K562 (cell line): ENCODE measurements around the gene RNASEH2A. TPM values are rescaled to one million over a fixed set of nuclear protein-coding genes. Genes with fewer than 3 reads are reported as not detected.

Source experiments
- ARID3A ChIP-seq: IDR thresholded peaks from 2 replicates; pipeline ENCODE4 v1.6.1; 2012; ENCODE audit warnings: low read depth, low read length, improper control_type of control experiment, borderline replicate concordance
- CGGBP1 ChIP-seq: fragments of 250-450 bp; sonication (Bioruptor Pico); IDR thresholded peaks from 2 replicates; pipeline ENCODE4 v1.9.0; 2021; ENCODE audit warnings: mild to moderate bottlenecking
- E2F5 ChIP-seq: sonication (generic); formaldehyde crosslinking; IDR thresholded peaks from 2 replicates; pipeline ENCODE4 v1.8.0; 2022; ENCODE audit warnings: mild to moderate bottlenecking, missing genetic modification reagents
- FOXM1 ChIP-seq, 2 experiments: fragments of 450-650 bp in 1 of 2; sonication (generic) in 1 of 2; formaldehyde crosslinking in 1 of 2; IDR thresholded peaks; 2 replicates each; pipeline versions ENCODE4 v1.6.1 to v1.9.0; 2017 to 2022; ENCODE audit warnings: low read depth in 2 of 2, mild to moderate bottlenecking in 2 of 2, missing genetic modification reagents in 1 of 2, moderate library complexity in 1 of 2
- FOXP4 ChIP-seq: sonication (generic); formaldehyde crosslinking; IDR thresholded peaks from 2 replicates; pipeline ENCODE4 v1.8.0; 2022; ENCODE audit warnings: mild to moderate bottlenecking, missing genetic modification reagents, borderline replicate concordance
- JUNB ChIP-seq: fragments of 450-650 bp; formaldehyde crosslinking; conservative IDR thresholded peaks from 2 replicates; pipeline ENCODE4 v1.4.0; 2020; ENCODE audit warnings: mild to moderate bottlenecking
- LARP7 ChIP-seq: fragments of 450-650 bp; IDR thresholded peaks from 2 replicates; pipeline ENCODE4 v1.6.1; 2016
- MAFK ChIP-seq: IDR thresholded peaks from 2 replicates; pipeline ENCODE4 v1.6.1; 2011; ENCODE audit warnings: low read length, improper control_type of control experiment
- NFE2L1 ChIP-seq: fragments of 450-650 bp; IDR thresholded peaks from 2 replicates; pipeline ENCODE4 v1.6.1; 2016; ENCODE audit warnings: missing genetic modification characterization, low read depth, mild to moderate bottlenecking, missing compliant biosample characterization, moderate library complexity, borderline replicate concordance
- NRF1 ChIP-seq, 2 experiments: fragments of 450-650 bp; IDR thresholded peaks in 1 of 2; conservative IDR thresholded peaks in 1 of 2; 2 replicates each; pipeline ENCODE4 v1.6.1; 2014; ENCODE audit warnings: mild to moderate bottlenecking in 2 of 2
- YY1 ChIP-seq, 3 experiments: IDR thresholded peaks; 2 replicates each; pipeline ENCODE4 v1.6.1; 2011; ENCODE audit warnings: low read length in 2 of 3, mild to moderate bottlenecking in 2 of 3, moderate library complexity in 2 of 3, borderline replicate concordance in 1 of 3, control low read depth in 1 of 3, low read depth in 1 of 3; ENCODE audit not compliant: insufficient read depth in 3 of 3, insufficient replicate concordance in 2 of 3, control insufficient read depth in 1 of 3, insufficient read length in 1 of 3; ENCODE audit errors: extremely low read depth in 1 of 3
- ZBTB5 ChIP-seq: fragments of 450-650 bp; IDR thresholded peaks from 2 replicates; pipeline ENCODE4 v1.6.1; 2017; ENCODE audit warnings: antibody characterized with exemption
- ZFX ChIP-seq: sonication (generic); formaldehyde crosslinking; IDR thresholded peaks from 2 replicates; pipeline ENCODE4 v1.8.0; 2022; ENCODE audit warnings: mild to moderate bottlenecking, missing genetic modification reagents, moderate library complexity
- ZNF146 ChIP-seq: IDR thresholded peaks from one replicate; pipeline ENCODE4 v1.6.1; 2018; ENCODE audit warnings: missing compliant biosample characterization; ENCODE audit not compliant: unreplicated experiment
- ZNF347 ChIP-seq: fragments of 450-650 bp; formaldehyde crosslinking; IDR thresholded peaks from 2 replicates; pipeline ENCODE4 v1.4.0; 2020; ENCODE audit warnings: low read depth, mild to moderate bottlenecking, moderate library complexity
- ZNF830 ChIP-seq: fragments of 250-450 bp; sonication (Bioruptor Pico); IDR thresholded peaks from 2 replicates; pipeline ENCODE4 v1.5.0; 2021; ENCODE audit warnings: mild to moderate bottlenecking
- ZSCAN32 ChIP-seq: fragments of 450-650 bp; formaldehyde crosslinking; IDR thresholded peaks from 2 replicates; pipeline ENCODE4 v1.4.0; 2020; ENCODE audit warnings: mild to moderate bottlenecking, moderate library complexity
- polyA plus RNA-seq, 8 experiments: library from polyadenylated mRNA; depleted of rRNA in 4 of 8; stranded (reverse) in 5 of 8; unstranded in 3 of 8; fragments of >200 nt; fragmentation: Nextera tagmentation in 2 of 8; fragmentation: Illumina TruSeq in 1 of 8; extraction: Ambion mirVana in 2 of 8; extraction: Trizol in 1 of 8; gene quantifications; 2 replicates each; pipeline versions ENCODE4 v1.2.1 to v1.2.3, GENCODE V29; 2011 to 2014; ENCODE audit warnings: inconsistent platforms in 1 of 8, missing spikeins in 1 of 8
- total RNA-seq, 7 experiments: library from RNA; depleted of rRNA in 6 of 7; stranded (reverse); fragments of >200 nt in 6 of 7; fragmentation: Illumina TruSeq in 2 of 7; extraction: Trizol in 2 of 7; gene quantifications; 2 replicates each; pipeline versions ENCODE4 v1.2.1 to v1.2.3, GENCODE V29; 2011 to 2021; ENCODE audit warnings: low replicate concordance in 1 of 7

Gene RNASEH2A
- total and polyA plus RNA-seq, 9 of the 15 experiments (the other 6 are each of a cell fraction or from before 2014, with no cell fraction given): 22.3 to 78.0 (median 61.7) TPM

- TF ChIP-seq CGGBP1 (CRISPR knock-in tag) (no peak), ARID3A (no peak), JUNB (CRISPR knock-in tag) (no peak), YY1 (IDR thresholded peaks at IDR 0.05; ENCODE audit: borderline replicate concordance in 1 of 3, control insufficient read depth in 1 of 3, extremely low read depth in 1 of 3, insufficient read depth in 3 of 3, insufficient read length in 1 of 3, insufficient replicate concordance in 2 of 3, low read depth in 1 of 3, low read length in 2 of 3) (no peak), NFE2L1 (tag) (no peak), FOXP4 (CRISPR knock-in tag) (no peak), FOXM1 (IDR thresholded peaks at IDR 0.05; ENCODE audit: low read depth) (no peak), FOXM1 (CRISPR knock-in tag; IDR thresholded peaks at IDR 0.05; ENCODE audit: low read depth) (no peak), ZSCAN32 (CRISPR knock-in tag) (no peak), ZNF146 (CRISPR knock-in tag) (no peak), ZNF347 (CRISPR knock-in tag) (no peak), LARP7 (no peak), ZNF830 (CRISPR knock-in tag) (no peak), ZFX (no peak), ZBTB5 (no peak), E2F5 (CRISPR knock-in tag) (no peak), NRF1 (conservative IDR thresholded peaks at IDR 0.05 in 1 of 2, IDR thresholded peaks at IDR 0.05 in 1 of 2) (no peak), MAFK (no peak)
Measured at GRCh38 chr19:12825254-12826131, 19.1 kb downstream of the RNASEH2A start (continued).
